GM15510 (cell line): ENCODE measurements around the gene INPP4A.

Experiments
- POLR2A ChIP-seq: IDR thresholded peaks from 3 replicates; pipeline ENCODE4 v1.6.1; 2011; ENCODE audit warnings: borderline replicate concordance; ENCODE audit not compliant: insufficient read length; ENCODE audit errors: extremely low read depth

Gene INPP4A

DNA sequence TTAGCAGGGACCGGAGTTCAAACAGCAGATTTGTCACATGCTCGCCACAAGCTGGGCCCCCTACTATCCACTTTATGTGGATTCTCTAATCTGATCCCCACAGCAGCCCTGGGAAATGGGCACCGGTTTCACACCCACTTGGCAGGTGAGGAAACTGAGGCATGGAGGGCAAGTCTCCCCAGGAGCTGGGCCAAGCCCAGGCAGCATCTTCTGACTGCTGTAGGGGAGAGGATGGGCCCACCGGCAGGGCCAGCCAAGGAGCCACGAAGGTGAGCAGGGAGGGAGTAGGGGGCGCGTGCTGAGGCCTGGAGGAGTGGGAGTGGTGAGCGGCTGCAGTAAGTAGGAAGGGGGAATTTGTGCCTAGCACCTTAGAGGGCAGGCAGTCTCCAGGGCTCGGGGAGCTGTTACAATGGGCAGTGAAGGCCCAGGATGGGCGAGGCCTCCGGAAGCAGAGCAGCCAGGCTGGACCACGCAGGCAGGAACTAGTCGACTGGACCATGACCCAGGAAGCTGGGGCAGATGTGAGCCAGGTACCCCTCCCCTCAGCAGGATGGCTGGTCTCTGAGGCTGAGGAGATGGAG lies 126.6 kb downstream of the INPP4A start:
- TF ChIP-seq POLR2A = no peak

- TF ChIP-seq POLR2A = no peak
These were observed 127.1 kb downstream of the INPP4A start for GRCh38 chr2:98571796-98572195.

DNA sequence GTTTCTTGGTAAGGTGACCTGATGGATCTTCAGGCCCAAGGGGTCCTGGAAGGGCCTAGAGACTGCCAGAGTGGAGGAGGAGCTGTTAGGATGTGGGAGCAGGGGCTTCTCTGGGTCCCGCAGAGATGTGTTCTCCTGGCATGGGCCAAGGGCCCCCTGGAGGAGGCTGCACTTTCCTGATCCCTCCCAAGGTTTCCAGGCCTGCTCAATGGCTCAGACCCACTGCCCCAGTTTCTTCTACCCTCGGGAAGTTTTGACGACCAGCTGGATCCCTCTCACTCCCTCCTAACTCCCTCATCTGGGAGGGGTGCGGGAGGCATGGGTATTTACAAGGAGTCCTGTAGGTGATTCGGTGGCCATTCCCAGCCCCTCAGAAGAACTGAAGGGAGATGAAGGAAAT lies 127.6 kb downstream of the INPP4A start:
- no peak for TF ChIP-seq POLR2A

- TF ChIP-seq POLR2A = no peak
These were observed 128.0 kb downstream of the INPP4A start for GRCh38 chr2:98572676-98573075.

DNA sequence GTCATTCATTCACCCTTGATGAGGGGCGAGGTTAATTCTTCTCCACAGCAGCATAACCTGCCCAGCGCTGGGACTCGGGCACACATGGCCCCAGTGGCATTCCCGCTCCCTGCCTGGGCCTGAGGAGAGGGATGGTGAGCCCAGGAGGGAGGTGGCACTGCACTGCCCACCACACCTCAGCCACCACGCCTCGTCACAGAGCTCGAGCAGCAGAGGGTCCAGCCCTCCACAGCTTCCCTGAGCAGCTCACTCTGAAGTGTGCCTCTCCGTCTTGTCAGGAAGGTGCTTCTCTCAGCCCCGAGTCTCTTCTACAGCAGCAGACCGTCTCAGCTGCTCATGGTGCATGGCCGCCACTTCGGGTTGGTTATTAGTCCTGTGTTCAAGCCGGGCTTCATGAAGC lies 128.8 kb downstream of the INPP4A start:
- TF ChIP-seq POLR2A = no peak

- no peak for TF ChIP-seq POLR2A
These were observed 132.1 kb downstream of the INPP4A start for GRCh38 chr2:98576666-98577312.

GRCh38 chr2:98577313-98577712 lies 132.7 kb downstream of the INPP4A start:
- no peak for TF ChIP-seq POLR2A

DNA sequence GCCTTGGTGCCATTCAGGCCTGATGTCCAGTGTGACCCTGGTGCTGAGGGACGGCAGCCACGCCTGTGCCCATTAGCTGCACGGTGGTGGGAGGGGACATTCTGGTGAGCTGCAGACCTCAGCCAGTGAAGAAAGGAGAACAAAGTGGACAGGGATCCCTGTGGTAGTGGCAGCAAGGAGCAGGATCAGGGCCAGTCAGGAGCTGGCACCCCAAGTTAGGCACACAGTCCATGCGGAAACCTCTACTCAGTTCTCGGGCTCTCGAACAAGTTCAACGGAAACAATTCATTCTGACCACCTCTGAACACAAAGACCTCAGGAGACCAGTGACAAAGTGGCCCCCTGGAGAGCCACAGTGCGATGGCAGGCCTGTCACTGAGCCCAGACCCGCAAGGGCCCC lies 133.6 kb downstream of the INPP4A start:
- TF ChIP-seq POLR2A = no peak

DNA sequence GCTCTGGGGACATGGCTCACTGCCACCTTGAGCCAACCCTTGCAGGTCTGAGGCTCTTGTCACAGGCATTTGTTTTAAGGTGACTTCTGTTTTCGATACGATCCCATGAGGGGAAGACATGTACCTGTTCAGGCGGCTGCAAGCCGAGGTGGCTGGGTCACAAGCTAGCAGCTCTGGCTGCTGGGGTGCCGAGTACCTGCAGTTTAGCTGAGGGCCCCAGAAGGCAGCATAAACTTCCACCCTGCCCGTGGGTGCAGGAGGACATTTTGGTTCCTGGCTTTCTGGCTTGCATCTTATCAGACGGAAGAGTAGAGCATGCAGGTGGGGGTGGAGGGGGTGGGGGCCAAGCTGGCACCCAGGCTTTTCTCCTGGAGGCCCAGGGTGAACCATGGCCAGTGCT lies 135.3 kb downstream of the INPP4A start:
- TF ChIP-seq POLR2A = no peak

GRCh38 chr2:98580656-98581284 lies 136.1 kb downstream of the INPP4A start:
- TF ChIP-seq POLR2A = no peak

GRCh38 chr2:98582523-98582922 lies 137.9 kb downstream of the INPP4A start:
- no peak for TF ChIP-seq POLR2A

- TF ChIP-seq POLR2A = no peak
These were observed 138.6 kb downstream of the INPP4A start for GRCh38 chr2:98583276-98583675.

- no peak for TF ChIP-seq POLR2A
These were observed 139.4 kb downstream of the INPP4A start for GRCh38 chr2:98583816-98584618.

GRCh38 chr2:98585386-98585785 lies 140.7 kb downstream of the INPP4A start:
- no peak for TF ChIP-seq POLR2A

DNA sequence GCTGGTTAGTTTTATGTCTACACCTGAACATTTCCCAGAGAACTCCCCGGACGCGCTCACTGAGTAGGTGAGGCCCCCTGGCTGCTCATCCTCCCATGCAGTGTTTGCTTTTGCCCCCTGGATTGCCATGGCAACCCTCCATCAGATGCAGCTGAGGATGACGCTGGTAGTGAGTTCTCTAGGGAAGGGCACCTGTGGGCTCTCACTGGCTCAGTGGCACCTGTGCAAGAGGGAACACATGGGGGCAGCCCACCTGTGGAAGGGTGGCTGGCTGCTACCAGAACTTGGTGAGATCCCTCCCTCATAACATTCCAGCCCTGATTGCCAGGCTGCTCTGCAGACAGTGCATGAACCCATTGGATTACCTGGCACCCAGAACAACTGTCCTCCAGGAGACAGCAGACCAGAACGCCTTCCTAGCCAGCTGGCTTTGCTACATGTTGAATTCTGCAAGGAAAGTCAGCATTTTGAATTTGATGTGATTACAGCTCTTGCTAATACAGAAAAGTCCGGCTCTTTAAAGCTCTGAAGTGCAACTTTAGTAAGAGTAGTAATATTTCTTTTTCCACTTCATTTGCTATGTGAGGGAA lies 142.0 kb downstream of the INPP4A start:
- no peak for TF ChIP-seq POLR2A
